PC-9 (cell line): Measurements from ENCODE around the gene KIF15. TPM values are rescaled to one million over a fixed set of nuclear protein-coding genes. Genes with fewer than 3 reads are reported as not detected.

Source experiments
- BruUV-seq: library from RNA; stranded (reverse); fragments of 400-500 nt; replicated peaks from 2 replicates; lab custom pipeline; 2021; lab: Mats Ljungman, UMichigan
- CTCF ChIA-PET: fragments of 300-600 bp; sonication (Branson Sonifier 250); formaldehyde crosslinking; loops from one replicate; lab custom pipeline; 2022; ENCODE audit warnings: antibody characterized with exemption; lab: Charles Lee
- POLR2A ChIA-PET: fragments of 300-600 bp; sonication (Branson Sonifier 250); formaldehyde crosslinking; loops from one replicate; lab custom pipeline; 2022; ENCODE audit warnings: antibody characterized with exemption; ENCODE audit not compliant: unreplicated experiment; lab: Charles Lee
- DNase-seq, 2 experiments: peaks; one replicate each; pipeline versions ENCODE4 v3.0.0 to v3.0.0-alpha.2; 2015 to 2022; ENCODE audit warnings: mixed read lengths in 1 of 2
- H2AFZ ChIP-seq: fragments of 200-600 bp; sonication (generic); 2 replicates; pipeline ENCODE4 v1.8.1; 2017; ENCODE audit warnings: antibody characterized with exemption
- H3F3A ChIP-seq: fragments of 200-600 bp; sonication (generic); 2 replicates; pipeline ENCODE4 v1.8.1; 2017; ENCODE audit warnings: antibody characterized with exemption, mild to moderate bottlenecking, low read depth; ENCODE audit not compliant: insufficient read depth
- H3K27ac ChIP-seq: fragments of 200-600 bp; sonication (generic); 2 replicates; pipeline ENCODE4 v1.6.1; 2016; ENCODE audit warnings: mixed run types
- H3K27me3 ChIP-seq: fragments of 200-600 bp; sonication (generic); 2 replicates; pipeline ENCODE4 v1.6.1; 2016; ENCODE audit warnings: low read depth, mixed run types; ENCODE audit not compliant: insufficient read depth
- H3K36me3 ChIP-seq: fragments of 200-600 bp; sonication (generic); 2 replicates; pipeline ENCODE4 v1.6.1; 2016; ENCODE audit warnings: low read depth, mixed run types
- H3K4me1 ChIP-seq: fragments of 200-600 bp; sonication (generic); replicated peaks from 2 replicates; pipeline ENCODE4 v1.6.1; 2016; ENCODE audit warnings: mixed run types; ENCODE audit not compliant: insufficient read depth
- H3K4me2 ChIP-seq: fragments of 200-600 bp; sonication (generic); 2 replicates; pipeline ENCODE4 v1.6.1; 2017; ENCODE audit warnings: mixed run types
- H3K4me3 ChIP-seq: fragments of 200-600 bp; sonication (generic); 2 replicates; pipeline ENCODE4 v1.6.1; 2016; ENCODE audit warnings: mixed run types
- H3K79me2 ChIP-seq: fragments of 200-600 bp; sonication (generic); 2 replicates; pipeline ENCODE4 v1.6.1; 2017; ENCODE audit warnings: low read depth, mixed run types
- H3K9me2 ChIP-seq: fragments of 200-600 bp; sonication (generic); 2 replicates; pipeline ENCODE4 v1.8.1; 2017; ENCODE audit warnings: mild to moderate bottlenecking; ENCODE audit not compliant: insufficient read depth
- H3K9me3 ChIP-seq: fragments of 200-600 bp; sonication (generic); 2 replicates; pipeline ENCODE4 v1.8.1; 2016; ENCODE audit warnings: low read depth; ENCODE audit not compliant: insufficient read depth
- H4K20me1 ChIP-seq: fragments of 200-600 bp; sonication (generic); 2 replicates; pipeline ENCODE4 v1.8.1; 2017; ENCODE audit not compliant: insufficient read depth
- CTCF ChIP-seq: fragments of 200-600 bp; sonication (generic); conservative IDR thresholded peaks from 2 replicates; pipeline ENCODE4 v1.6.1; 2017; ENCODE audit warnings: mixed run types, antibody characterized with exemption, mild to moderate bottlenecking, moderate library complexity
- EZH2 ChIP-seq: fragments of 200-600 bp; sonication (generic); IDR thresholded peaks from 2 replicates; pipeline ENCODE4 v1.8.0; 2017; ENCODE audit warnings: antibody characterized with exemption, low read depth
- intact Hi-C: fragments of 100-400 bp; cut with micrococcal nuclease; formaldehyde crosslinking; loops from one replicate; pipeline ENCODE4 v1.10.0; 2022; ENCODE audit not compliant: unreplicated experiment
- total RNA-seq: library from RNA; stranded (reverse); gene quantifications from 2 replicates; pipeline ENCODE4 v1.2.3, GENCODE V29; 2021

The KIF15 gene
- total RNA-seq, 1 experiment from 2014 or later: 25.8 TPM

GRCh38 chr3:44832965-44833364 is 71.4 kb downstream of the KIF15 start:
- no peak for DNase-seq
- TF ChIP-seq EZH2 (no peak), CTCF (no peak)
- Histone ChIP-seq H3K4me1 (no peaks in the 10 kb centered on the region), H3K27me3 (no peaks in the 10 kb centered on the region), H3K79me2 (no peaks in the 10 kb centered on the region), H2AFZ (no peak overlapping the region), H4K20me1 (no peaks in the 10 kb centered on the region), H3K4me2 (no peak overlapping the region), H3K9me3 (no peaks in the 10 kb centered on the region), H3K36me3 (peaks cover 8% of the 10 kb centered on the region; the same call in 1 of the 2 replicates), H3K27ac (no peak overlapping the region), H3K4me3 (no peak overlapping the region), H3F3A (no peaks in the 10 kb centered on the region), H3K9me2 (no peaks in the 10 kb centered on the region)
- intact Hi-C loops: no loop called here
- ChIA-PET CTCF (no interaction called here), POLR2A (no interaction called here)
- no TSS peak for BruUV-seq

GRCh38 chr3:44833394-44833793 is 71.8 kb downstream of the KIF15 start:
- Histone ChIP-seq H3K9me2 (no peaks in the 10 kb centered on the region), H3K27me3 (no peaks in the 10 kb centered on the region), H3K4me3 (no peak overlapping the region), H2AFZ (no peak overlapping the region), H3K4me1 (no peaks in the 10 kb centered on the region), H4K20me1 (no peaks in the 10 kb centered on the region), H3K4me2 (no peak overlapping the region), H3K27ac (no peak overlapping the region), H3F3A (no peaks in the 10 kb centered on the region), H3K36me3 (peaks cover 7% of the 10 kb centered on the region; the same call in 1 of the 2 replicates), H3K79me2 (no peaks in the 10 kb centered on the region), H3K9me3 (no peaks in the 10 kb centered on the region)
- no TSS peak for BruUV-seq
- CTCF ChIA-PET: no interaction called here
- TF ChIP-seq CTCF (no peak), EZH2 (no peak)
- DNase-seq: no peak
- POLR2A ChIA-PET: no interaction called here
- intact Hi-C loops: no loop called here

- intact Hi-C loops: no loop called here
- Histone ChIP-seq H3K27ac (no peak overlapping the region), H3K4me3 (no peak overlapping the region), H2AFZ (no peak overlapping the region), H3K79me2 (no peaks in the 10 kb centered on the region), H3K4me1 (no peaks in the 10 kb centered on the region), H3F3A (no peaks in the 10 kb centered on the region), H3K27me3 (no peaks in the 10 kb centered on the region), H3K9me3 (no peaks in the 10 kb centered on the region), H3K9me2 (no peaks in the 10 kb centered on the region), H3K36me3 (no peaks in the 10 kb centered on the region; the same call in 1 of the 2 replicates), H3K4me2 (no peak overlapping the region), H4K20me1 (no peaks in the 10 kb centered on the region)
- TF ChIP-seq EZH2: no peak
- TF ChIP-seq CTCF: no peak
- no TSS peak for BruUV-seq
- no peak for DNase-seq
- ChIA-PET CTCF (no interaction called here), POLR2A (no interaction called here)
Observed at GRCh38 chr3:44835684-44836083, 74.1 kb downstream of the KIF15 start.
